ENCODE measurements around the gene TGFB2.

- TF ChIP-seq CTCF (IDR thresholded peaks at IDR 0.05; ENCODE audit: poor library complexity): no peak
- TF ChIP-seq EZH2 (IDR thresholded peaks at IDR 0.05; ENCODE audit: borderline replicate concordance): no peak
- no peak for TF ChIP-seq EZH2phosphoT487 (IDR thresholded peaks at IDR 0.05; ENCODE audit: low read depth, severe bottlenecking, unreplicated experiment)
Observed at GRCh38 chr1:218456444-218456843, 111.3 kb downstream of the TGFB2 start.
